SW 1271 (cell line): Measurements from ENCODE around the gene AP2B1.
"Not testable (repeated sequence)": the region's sequence is repeated elsewhere in the genome, so short reads cannot be mapped to it uniquely, and the experiment has no call there.

Experiments
- DNase-seq, 2 experiments: peaks; one replicate each; lab custom pipeline; 2025; lab: John Stamatoyannopoulos, UW

The AP2B1 gene

DNA sequence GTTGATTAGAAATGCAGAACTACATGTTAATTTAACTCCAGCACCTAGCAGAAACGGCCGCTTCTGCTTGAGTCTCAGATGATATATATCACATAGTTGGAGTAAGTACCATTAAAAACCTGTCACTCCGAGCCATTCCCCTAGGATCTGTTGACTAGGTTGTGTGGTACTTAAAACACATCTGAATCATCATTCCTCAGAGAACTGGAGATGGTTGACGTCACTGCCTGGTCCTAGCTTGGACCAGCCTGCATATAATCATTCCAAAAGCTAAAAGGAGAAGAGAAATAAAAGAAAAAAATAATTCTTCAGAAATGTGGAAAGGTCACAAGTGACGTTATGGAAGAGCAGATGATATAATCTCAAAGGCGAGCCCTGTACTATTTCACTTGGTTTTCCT is 113.0 kb downstream of the AP2B1 start:
- DNase-seq = no peak

DNA sequence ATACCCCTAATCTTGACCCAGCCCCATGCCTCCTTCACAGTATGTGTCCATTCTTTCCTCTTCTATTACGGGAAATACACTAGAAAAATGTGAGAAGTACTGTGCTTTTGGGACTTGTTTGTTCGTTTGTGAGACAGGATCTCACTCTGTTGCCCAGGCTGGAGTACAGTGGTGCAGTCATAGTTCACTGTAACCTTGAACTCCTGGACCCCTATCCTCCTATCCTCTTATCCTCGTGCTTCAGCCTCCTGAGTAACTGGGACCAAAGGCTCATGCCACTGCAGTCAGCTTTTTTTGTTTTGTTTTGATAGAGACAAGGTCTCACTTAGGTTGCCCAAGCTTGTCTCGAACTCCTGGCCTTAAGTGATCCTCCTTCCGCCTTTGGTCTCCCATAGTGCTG is 114.4 kb downstream of the AP2B1 start:
- no peak for DNase-seq

- DNase-seq = not testable (repeated sequence)
Measured at GRCh38 chr17:35703308-35703707, 116.2 kb downstream of the AP2B1 start.

DNA sequence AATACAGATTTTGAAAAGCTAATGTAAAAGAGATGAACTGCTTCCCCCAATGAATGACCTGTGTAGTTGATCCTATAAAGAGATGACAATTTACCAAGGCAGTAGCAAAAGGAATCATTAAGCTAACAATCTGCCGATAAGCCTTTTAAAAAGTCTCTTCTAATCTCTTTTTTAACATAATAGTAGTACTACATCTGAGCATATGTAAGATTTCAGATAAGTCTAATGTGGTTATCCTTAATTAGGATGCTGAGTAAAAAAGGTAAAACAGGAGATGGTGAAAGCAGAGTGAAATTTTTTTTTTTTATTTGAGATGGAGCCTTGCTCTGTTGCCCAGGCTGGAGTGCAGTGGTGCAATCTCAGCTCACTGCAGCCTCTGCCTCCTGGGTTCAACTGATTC is 118.1 kb downstream of the AP2B1 start:
- DNase-seq = no peak

GRCh38 chr17:35705705-35706104 is 118.6 kb downstream of the AP2B1 start:
- no peak for DNase-seq

DNA sequence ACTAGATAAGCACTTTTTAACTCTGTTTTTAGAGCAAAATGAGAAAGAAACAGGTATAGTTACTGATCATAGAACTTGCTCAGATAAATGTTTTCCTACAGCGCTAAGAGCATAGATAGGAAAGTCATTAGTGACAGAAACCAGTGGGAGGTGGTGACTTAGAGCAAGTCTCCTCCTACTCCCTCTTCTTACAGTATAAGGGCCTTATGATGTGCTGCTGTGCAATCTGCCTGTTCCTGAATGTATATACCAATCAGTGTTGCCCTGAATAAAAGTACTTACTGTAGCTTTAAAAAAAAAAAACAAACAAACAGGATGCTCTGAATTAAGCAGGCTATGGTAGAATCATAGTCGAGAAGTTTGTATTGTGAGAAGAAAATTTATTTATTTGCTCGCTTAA is 121.0 kb downstream of the AP2B1 start:
- DNase-seq = no peak

DNA sequence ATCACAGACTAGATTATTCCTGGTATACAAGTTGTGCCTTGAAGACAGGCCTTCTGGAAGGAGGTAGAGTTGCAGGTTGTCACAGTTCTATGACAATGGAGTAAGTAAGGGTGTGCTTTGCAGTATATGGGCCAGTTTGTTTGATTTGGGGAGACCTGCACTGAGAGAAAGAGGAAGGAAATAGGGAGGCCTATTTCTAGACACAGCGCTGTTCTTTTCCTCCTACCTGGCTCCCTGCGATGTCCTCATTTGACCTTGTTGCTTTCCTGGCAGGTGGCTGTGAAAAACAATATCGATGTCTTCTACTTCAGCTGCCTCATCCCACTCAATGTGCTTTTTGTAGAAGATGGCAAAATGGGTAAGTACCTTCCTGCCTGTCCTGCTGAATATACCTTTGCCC is 121.8 kb downstream of the AP2B1 start:
- no peak for DNase-seq

GRCh38 chr17:35709874-35710273 is 122.8 kb downstream of the AP2B1 start:
- DNase-seq = no peak

DNA sequence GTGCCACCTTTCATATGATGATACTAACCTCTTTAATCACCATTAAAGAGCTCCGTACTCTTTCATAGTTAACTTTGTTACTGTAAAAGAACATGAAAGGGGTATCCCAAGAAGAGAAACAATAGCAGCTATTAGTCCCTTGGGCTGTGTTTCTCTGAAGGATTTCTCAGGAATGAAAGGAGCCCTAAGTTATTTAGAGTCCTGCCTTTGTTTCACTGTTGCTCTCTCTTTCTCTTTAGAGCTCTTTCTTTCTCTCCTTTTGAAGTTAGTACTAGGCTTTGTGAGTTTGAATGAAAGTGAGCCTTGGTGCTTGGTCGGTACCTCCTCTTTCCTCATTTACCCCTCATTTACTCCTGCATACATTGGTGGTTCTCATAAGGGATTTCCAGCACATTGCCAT is 123.8 kb downstream of the AP2B1 start:
- DNase-seq = no peak

- DNase-seq = no peak
Measured at GRCh38 chr17:35713069-35713728, 126.1 kb downstream of the AP2B1 start.

DNA sequence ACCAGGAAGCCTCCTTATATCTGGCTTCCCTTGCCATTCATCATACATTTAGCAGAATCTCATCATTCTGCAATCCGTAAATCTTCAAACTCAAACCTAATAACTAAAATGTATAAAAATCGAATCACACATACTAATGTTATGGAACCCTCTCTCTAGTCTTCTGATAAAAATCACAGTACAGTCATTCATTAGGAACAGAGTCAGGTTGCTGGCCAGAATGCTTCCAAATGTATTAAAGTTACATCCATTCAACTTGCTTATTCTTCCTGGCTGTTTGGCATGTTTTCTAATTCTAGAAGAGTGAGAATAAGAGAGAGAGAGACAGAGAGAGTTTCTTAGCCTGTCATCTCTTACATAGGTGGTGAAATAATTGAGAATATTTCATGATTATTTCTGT is 127.9 kb downstream of the AP2B1 start:
- DNase-seq = no peak

DNA sequence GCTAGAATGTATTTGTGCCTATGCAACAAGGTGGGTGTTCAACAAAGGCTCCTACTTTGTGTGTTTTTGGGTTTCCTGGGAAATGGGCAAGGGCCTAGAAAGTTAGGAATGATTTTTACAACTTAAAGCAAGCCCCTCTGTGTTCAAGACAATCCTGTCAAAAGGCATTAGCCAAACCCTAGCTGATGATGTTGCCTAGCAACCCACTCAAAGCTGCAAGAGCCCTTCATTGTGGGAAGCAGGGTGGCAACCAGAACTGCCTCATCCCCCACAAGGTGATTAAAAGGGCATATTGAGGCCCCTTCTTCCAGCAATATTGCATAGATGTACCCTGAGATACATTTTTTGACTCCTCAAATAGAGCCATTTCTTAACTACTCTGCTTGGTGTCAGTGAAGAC is 128.3 kb downstream of the AP2B1 start:
- DNase-seq = no peak

GRCh38 chr17:35716173-35716572 is 129.1 kb downstream of the AP2B1 start:
- no peak for DNase-seq

DNA sequence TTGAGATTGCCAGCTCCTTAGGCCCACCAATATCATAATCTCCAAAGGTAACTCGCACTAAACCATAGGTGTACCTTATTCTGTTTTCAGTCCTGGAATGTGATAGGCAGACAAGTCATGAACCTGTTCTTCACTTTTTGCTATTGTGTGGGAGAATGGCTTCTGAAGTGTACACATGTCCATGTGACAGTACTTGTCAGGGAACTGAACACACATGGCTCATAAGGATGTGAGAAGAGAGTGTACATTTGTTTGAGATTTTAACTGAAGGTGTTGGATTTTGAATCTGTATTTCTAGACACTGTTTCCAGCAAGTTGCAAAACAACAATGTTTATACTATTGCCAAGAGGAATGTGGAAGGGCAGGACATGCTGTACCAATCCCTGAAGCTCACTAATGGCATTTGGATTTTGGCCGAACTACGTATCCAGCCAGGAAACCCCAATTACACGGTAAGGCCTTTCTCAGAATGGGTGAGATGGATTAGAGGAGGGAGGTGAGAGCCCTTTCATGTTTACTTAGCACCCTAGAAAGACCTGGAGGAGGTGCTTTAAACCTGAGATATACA is 129.9 kb downstream of the AP2B1 start:
- DNase-seq = no peak

DNA sequence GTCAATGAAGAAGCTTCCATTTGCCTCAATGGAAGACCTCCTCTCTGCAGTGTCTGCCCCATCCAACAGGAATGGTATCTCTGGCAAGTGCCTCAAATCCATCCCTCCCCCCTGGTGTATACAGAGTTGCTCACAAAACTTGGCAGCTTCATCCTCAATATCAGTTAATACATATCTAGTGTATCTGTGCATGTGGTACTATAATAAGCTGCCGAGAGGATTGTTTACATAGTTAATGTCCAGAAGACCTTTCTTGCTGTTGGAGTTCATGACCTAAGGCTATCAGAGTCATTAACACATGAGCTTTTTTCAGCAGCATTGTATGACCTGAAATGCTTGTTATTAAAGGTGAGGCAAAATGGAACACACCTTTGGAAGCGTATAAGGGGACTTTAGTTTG is 130.4 kb downstream of the AP2B1 start:
- no peak for DNase-seq

GRCh38 chr17:35723735-35724134 is 136.6 kb downstream of the AP2B1 start:
- no peak for DNase-seq

GRCh38 chr17:35725058-35725457 is 137.9 kb downstream of the AP2B1 start:
- DNase-seq = no peak

GRCh38 chr17:35725802-35726126 is 138.6 kb downstream of the AP2B1 start:
- DNase-seq = no peak

GRCh38 chr17:35726127-35726952 is 139.2 kb downstream of the AP2B1 start:
- no peak for DNase-seq

DNA sequence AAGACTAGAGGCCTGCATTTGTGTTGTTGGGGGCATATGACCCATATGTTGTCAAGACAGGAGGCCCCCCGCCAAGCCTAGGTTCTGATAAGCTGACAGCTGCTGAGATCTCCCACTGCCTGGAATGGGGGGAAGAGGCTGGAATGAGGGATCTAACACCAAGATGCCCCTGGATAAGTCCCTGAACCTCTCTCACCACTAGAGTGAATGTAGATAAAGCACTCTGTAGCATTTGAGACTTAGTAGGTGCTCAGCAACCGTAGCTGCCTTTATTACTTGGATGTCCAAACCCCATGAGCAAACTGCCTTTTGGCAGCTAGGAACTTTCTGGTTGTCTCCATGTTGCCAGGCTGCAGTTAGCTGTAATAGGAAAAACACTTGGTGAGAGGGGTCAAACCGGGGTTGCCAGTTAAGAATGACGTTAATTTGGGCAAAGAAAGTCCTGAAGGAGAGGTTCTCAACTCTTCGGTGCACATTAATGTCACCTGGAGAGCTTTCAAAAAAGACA is 139.9 kb downstream of the AP2B1 start:
- DNase-seq = no peak

- no peak for DNase-seq
Measured at GRCh38 chr17:35727635-35728034, 140.5 kb downstream of the AP2B1 start.

GRCh38 chr17:35728551-35728950 is 141.4 kb downstream of the AP2B1 start:
- no peak for DNase-seq

GRCh38 chr17:35729405-35729833 is 142.3 kb downstream of the AP2B1 start:
- no peak for DNase-seq
